ENCODE data around the gene YY1.
"Not testable (repeated sequence)": the region's sequence is repeated elsewhere in the genome, so short reads cannot be mapped to it uniquely, and the experiment has no call there.

YY1 gene

GRCh38 chr14:100246809-100247428 lies 8.0 kb downstream of the YY1 start:
- DNase-seq = no peak

GRCh38 chr14:100250732-100251465 lies 12.0 kb downstream of the YY1 start:
- no peak for DNase-seq

GRCh38 chr14:100252684-100253083 lies 13.7 kb downstream of the YY1 start:
- no peak for DNase-seq

- DNase-seq = no peak
These were observed 17.5 kb downstream of the YY1 start for GRCh38 chr14:100256339-100256895.

GRCh38 chr14:100261621-100262020 lies 22.7 kb downstream of the YY1 start:
- no peak for DNase-seq

GRCh38 chr14:100262545-100262944 lies 23.6 kb downstream of the YY1 start:
- no peak for DNase-seq

GRCh38 chr14:100263141-100263540 lies 24.2 kb downstream of the YY1 start:
- DNase-seq = no peak

GRCh38 chr14:100267990-100268389 lies 29.0 kb downstream of the YY1 start:
- DNase-seq = no peak

- no peak for DNase-seq
These were observed 29.8 kb downstream of the YY1 start for GRCh38 chr14:100268591-100269207.

- no peak for DNase-seq
These were observed 32.4 kb downstream of the YY1 start for GRCh38 chr14:100271247-100271939.

GRCh38 chr14:100274250-100274649 lies 35.3 kb downstream of the YY1 start:
- DNase-seq = no peak

GRCh38 chr14:100275214-100275613 lies 36.3 kb downstream of the YY1 start:
- DNase-seq = no peak

GRCh38 chr14:100278702-100279101 lies 39.8 kb downstream of the YY1 start:
- DNase-seq = no peak

- no peak for DNase-seq
These were observed 40.2 kb downstream of the YY1 start for GRCh38 chr14:100279133-100279532.

GRCh38 chr14:100279563-100279962 lies 40.6 kb downstream of the YY1 start:
- DNase-seq = no peak

- DNase-seq = no peak
These were observed 42.5 kb downstream of the YY1 start for GRCh38 chr14:100281286-100282082.

GRCh38 chr14:100282083-100282350 lies 43.1 kb downstream of the YY1 start:
- no peak for DNase-seq

- no peak for DNase-seq
These were observed 43.9 kb downstream of the YY1 start for GRCh38 chr14:100282766-100283419.

- not testable (repeated sequence) for DNase-seq
These were observed 44.5 kb downstream of the YY1 start for GRCh38 chr14:100283436-100283835.

- DNase-seq = no peak
These were observed 45.3 kb downstream of the YY1 start for GRCh38 chr14:100283984-100284881.

Measured in T-helper 9 cell (primary cell).